ENCODE measurements around the gene TM4SF18. TPM values are rescaled to one million over a fixed set of nuclear protein-coding genes. Genes with fewer than 3 reads are reported as not detected.
A peak's percentile ranks its signal among the peaks of the same experiment; 100 is the strongest.
"Not testable (repeated sequence)": the region's sequence is repeated elsewhere in the genome, so short reads cannot be mapped to it uniquely, and the experiment has no call there.

Gene TM4SF18
- total RNA-seq, 1 donor from 2014 or later: 16.6 TPM

DNA sequence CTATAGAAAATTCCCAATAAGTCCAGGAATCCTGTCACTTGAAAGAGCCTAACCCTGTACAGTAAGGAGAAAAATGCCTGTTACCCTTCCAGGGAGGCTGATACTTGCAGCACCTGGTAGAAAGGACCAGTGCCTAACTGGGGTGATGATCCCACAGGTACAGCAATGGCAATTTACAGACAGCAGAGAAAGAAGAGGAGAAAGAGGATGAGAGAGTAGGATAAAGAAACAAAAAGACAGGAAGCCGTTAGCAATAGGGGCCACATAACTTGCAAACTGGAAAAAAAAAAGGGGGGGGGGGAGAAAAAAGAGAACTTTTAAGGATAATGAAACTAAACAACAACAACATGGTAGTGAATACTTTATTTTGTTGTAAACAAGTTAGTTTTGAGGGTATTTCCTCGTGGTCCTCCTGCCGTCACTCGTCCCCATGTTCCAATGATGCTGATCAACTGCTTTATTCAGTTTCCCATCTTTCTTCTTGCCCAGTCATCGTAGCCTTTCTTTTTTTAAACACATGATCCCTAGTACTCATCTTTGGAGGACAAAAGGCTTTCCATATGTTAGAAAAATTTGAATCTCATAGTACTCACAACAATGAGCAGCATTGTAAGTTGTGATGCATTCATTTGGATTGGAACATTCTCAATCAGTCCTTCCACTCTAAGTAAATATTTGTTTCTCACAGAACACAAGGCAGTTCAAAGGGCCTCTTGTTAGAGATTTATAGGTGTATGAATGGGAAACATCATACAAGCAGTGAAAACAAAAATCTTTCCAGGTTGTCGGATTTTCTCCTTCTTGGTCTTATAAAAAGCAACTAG lies 35.5 kb upstream of the TM4SF18 start:
- DNase-seq: no peak

DNA sequence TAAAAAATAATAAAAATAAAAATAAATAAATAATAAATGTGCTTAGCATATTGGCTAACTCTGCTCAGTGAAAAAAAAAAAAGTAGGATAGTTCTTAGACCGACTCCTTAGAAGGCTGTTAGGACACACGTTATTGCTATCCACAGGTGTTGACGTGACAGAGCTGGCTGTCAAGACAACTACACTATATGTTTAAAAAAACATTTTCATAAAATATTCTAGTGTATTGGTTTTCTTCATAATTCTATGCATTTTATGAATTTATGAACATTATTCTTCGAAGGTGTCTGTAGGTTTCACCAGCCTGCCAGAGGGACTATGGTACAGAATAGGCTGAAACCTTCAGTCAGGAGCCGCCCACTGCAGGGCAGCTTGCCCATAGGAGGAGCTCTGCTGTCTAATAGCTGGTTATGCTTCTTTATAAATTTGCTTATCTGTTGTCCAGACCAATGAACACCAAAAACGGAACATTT lies 34.8 kb upstream of the TM4SF18 start:
- no peak for DNase-seq

DNA sequence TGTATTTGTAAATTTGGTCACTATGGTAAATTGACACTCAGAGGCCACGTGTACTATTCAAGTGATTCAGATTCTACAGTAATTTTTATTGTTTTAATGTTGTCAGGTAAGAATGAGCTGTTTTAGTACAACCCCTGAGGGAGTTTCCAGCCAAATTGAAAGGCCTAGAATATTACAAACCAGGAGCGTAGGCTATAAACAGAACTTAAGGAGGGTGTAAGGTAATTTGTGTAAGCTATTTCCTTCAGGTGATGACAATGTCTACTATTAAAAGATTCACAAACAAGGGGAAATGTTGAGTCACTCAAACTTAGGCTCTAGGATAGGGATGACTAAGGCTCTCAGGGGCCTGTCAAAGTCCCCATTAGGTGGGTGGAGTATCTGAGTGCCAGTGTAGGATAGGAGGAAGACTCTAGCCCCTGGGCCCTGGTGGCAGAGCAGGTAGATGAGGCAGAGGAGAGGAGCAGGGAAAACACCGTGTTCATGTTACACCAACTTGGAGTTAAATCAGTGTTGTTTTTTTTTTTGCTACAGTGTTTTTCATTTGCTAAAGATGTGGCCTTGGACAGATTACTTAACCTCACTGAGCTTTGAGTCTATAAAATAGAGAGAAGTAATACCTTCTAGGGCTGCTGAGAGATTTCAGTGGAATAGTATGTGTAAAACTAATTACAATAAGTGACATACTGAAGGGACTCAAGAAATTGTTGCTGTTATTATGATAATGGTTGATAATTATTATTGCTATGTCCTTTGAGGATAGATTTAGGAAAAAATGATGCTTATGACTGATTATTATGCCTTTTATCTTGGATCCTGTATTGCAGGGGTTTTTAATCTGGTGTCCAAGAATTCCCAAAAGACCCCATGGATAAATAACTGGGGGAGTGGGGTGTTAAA lies 33.8 kb upstream of the TM4SF18 start:
- no peak for DNase-seq

DNA sequence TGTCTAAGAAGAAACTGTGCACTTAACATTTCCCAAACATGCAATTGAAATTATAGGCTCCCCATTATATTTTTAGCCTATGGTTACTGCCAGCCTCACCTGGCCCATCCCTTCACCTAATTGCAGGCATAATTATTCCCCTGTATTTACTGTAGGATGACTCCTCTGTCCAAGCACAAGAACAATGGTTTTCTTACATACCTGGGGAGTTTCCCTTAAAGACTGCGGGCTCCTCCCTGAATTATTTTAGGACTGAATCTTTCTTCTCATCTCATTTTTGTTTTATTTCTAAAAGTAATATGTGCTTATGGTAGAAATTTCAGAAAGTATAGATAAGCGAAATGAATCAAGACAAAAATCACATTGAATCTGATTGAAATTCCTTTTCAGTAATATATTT lies 32.6 kb upstream of the TM4SF18 start:
- DNase-seq: no peak

DNA sequence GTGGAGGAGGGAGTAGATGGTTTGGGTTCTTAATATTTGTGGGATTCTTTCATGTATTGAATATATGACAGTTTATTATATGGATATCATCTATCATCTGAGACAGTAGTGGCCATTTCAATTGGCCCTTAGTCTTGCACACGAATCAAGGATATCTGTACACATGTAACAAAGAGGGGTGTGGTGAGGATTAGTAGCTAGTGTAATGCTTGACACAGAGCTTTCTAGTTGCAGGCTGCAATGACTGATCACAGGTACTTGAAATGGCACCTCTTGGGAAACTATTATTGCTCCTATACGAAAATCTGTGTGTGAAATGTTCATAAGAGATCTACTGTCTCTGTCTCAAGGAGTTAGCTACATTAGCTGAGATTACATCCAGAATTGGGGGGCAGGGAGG lies 31.2 kb upstream of the TM4SF18 start:
- no peak for DNase-seq

DNA sequence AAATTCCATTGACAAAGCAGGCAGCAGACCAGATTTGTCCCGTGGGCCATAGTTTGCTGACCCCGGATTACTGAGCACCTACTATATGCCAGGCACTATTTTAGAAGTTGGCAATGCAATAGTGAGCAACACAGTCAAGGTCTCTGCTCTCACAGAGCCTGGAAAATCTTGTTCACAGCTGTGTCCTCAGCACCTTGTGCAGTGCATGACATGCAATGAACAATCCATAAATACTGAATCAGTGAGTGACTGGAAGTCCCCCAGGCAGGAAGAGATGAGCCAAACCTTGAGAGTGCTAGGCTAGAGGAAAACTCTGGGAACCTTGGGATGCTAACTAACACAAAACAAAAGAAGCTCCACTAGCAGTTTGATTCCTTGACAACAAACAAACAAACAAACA lies 29.6 kb upstream of the TM4SF18 start:
- DNase-seq: no peak

DNA sequence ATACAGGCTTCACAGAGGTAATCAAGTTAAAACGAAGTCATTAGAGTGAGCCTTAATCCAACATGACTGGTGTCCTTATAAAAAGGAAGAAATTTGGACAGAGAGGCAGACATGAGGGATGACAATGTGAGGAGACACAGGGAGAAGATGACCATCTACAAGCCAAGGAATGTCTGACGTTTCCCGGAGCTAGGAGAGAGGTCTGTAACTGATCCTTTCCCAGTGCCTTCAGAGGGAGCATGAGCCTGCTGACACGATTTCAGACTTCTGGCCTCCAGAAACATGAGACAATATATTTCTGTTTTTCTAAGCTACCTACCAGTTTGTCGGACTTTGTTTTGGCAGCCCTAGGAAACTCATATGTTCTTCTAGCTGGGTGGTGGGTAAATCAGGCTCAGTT lies 28.9 kb upstream of the TM4SF18 start:
- DNase-seq: no peak

DNA sequence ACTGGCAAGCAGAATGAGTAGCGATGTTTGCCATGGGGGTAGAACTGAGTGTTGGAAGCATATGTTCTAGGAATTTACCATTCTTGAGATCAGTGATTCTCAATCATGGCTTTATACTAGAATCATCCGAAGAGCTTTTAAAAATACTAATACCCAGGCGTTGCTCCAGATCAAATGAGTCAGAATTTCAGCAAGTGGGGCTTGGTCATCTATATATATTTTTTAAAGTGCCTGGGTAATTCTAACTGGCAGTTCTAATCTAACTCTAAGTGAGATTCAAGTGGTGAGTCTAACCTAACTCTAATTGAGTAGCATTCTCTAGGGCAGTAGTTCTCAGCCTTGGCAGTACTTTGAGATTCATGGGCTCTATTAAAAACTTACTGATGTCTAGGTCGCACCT lies 23.2 kb upstream of the TM4SF18 start:
- no peak for DNase-seq

DNA sequence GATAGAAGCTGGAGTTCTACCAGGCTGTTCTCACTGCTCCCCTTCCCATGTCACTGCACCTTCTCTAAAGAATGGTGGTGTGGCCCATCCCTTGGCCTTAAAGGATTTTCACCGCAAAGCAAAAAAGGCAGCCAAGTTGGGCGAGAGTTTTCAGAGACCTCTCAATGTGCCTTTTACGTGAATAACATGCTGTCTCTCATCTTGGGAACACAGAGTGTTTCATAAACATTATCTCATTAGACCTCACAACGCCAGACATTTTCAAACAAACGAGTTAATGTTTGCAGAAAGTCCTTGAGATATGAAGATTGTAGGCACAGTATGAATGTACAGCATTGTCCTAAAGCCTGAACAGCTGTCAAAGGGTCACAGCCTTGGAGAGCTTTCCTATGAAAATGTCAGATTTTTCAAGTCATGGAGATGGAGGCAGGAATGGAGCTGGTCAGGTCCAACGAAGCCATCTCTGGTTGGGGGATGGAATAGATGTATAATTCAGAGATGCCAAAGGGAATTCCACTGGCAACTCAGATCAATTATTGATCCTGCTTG lies 22.7 kb upstream of the TM4SF18 start:
- DNase-seq: no peak

DNA sequence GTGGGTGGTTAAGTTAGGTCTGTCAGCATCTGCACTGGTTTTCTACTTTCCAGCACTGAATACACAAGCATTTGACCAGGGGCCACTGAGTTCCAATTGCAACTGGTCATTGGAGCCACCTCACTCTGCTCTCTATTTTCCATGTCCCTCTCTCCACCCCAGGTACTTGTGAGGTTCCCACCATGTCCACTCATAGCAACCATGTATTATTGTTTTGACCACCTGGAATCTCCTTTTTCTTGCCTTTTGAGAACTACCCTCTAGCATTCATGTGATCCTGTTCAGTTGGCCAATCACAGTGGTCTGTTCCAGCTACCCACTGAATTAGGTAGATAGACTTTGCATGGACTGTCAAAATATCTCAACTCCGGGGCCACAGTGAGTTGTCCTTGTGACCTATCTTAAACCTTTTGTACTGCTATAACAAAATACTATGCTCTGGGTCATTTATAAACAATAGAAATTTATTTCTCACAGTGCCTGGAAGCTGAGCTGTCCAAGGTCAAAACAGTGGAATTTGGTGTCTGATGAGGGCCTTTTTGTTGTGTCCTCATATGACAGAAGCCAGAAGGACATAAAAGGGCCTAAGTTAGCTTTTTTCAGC lies 20.2 kb upstream of the TM4SF18 start:
- DNase-seq: no peak

DNA sequence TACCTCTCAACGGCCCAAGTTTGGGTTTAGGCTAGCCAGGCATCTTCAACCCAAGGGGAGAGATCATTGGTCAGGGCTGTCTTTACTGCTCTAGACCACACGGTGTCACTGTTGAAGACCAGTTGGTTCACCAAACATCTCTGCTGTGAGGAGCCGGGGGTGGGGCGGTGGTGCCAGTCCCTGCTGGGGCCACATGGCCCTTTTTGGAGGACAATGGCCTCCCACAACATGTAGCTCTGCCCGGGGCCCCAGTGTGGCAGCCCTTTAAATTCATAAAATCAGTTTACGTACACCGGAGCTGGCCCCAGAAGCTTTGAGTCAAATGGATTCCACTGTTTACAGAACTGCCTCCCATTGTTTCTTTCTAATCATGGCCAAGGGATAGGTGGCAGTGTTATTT lies 19.1 kb upstream of the TM4SF18 start:
- DNase-seq: no peak

DNA sequence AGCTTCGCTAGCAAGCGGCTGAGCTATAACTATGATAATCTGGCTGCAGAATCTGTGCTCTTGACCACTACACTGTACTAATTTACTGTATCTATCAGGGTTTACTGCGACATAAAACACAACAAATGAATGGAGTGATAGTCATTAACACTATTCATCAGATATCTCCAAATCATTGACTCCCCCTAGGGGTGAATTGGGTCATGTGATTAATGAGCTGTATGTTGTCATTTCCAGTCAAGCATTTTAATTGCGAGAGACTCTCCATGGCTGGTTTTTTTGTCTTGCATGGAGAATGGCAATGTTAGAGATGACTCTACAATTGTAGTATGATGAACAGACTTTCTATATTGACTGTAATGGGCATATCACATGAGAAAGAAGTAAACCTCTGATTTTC lies 10.5 kb upstream of the TM4SF18 start:
- no peak for DNase-seq

DNA sequence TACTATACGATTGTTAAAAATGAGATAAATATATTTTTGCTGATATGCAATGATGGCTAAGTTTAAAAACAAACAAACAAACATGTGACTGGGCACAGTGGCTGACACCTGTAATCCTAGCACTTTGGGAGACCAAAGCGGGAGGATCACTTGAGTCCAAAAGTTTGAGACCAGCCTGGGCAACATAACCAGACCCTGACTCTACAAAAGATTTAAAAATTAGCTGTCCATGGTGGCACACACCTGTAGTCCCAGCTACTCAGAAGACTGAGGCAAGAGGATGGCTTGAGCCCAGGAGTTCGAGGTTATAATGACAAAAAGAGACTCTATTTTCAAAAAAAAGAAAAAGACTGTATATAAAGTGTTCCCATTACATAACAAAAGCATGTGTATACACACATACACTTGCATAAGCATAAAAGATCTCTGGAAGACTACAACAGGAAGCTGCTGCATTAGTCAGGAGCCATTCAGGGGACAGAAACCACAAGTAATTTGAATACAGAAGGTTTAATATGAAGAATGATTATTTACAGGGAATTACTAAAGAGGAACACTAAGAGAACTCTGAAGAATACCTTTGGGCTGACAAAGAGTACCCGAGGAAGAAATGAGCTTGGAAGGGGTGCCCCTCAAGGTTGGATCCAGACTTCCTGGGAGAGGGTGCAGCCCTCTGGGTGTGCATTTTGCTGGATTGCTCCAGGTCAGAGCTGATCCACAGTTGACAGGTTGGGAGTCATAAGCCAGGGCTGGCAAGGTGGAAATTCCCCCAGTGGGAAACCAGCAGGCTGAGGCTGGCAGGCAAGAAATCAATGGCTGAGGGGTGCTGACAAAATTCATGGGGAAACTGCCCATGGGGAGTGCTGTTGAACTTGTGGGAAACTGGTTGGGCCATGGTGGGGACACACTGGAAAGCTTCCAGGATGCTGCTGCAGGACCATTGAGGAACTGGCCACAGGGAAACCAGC lies 9.3 kb upstream of the TM4SF18 start:
- no peak for DNase-seq

DNA sequence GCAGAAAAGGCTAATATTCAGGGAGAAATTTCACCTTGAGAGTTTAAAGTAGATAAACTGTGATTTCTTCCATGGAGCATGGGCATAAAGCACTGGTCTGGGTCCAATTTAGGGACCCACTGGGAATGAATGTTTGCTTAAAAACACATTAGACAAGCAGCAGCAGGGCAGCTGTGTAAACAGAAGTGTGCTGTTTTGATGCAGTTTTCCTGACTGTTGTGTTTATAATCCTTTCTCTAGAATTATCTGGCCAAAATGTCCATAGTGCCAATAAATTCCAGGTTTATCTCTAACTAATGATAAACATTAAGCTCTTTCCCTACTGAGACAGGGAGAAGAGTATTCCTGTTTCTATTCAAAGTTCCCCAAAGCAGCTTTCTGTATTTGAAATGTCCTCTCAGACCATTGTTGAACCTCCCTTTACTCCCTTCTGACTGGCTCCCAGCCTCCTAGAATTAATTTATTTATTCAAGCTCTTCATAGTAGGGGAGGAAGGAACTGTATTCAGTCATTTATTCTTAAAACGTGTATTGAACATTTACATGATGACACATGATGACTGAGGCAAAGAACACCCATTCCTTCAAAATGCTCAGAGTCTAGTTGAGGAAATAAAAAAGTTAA lies 7.0 kb upstream of the TM4SF18 start:
- no peak for DNase-seq

DNA sequence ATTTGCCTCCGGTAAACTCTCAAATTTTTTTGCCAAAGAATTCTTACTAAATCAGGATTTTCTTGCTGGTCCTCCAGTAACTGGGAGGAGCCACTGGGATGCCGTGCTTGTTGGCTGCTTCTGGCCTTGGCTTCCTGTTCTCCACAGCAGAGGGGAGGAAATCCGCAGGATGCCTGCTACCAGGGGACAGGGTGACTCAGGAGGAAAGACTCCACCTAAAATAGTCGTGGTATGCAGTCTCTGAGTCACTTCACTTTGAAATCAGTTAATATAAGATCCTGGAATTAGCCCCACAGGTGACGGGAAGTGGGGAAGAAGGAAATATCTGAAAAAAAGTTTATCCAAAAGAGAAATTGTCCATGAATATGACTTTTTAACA lies 6.5 kb upstream of the TM4SF18 start:
- DNase-seq: peak; percentile 49

DNA sequence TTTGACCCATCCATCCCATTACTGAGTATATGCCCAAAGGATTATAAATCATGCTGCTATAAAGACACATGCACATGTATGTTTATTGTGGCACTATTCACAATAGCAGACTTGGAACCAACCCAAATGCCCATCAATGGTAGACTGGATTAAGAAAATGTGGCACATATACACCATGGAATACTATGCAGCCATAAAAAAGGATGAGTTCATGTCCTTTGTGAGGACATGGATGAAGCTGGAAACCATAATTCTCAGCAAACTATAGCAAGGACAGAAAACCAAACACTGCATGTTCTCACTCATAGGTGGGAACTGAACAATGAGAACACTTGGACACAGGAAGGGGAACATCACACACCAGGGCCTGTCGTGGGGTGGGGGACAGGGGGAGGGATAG lies 4.0 kb upstream of the TM4SF18 start:
- DNase-seq: not testable (repeated sequence)

DNA sequence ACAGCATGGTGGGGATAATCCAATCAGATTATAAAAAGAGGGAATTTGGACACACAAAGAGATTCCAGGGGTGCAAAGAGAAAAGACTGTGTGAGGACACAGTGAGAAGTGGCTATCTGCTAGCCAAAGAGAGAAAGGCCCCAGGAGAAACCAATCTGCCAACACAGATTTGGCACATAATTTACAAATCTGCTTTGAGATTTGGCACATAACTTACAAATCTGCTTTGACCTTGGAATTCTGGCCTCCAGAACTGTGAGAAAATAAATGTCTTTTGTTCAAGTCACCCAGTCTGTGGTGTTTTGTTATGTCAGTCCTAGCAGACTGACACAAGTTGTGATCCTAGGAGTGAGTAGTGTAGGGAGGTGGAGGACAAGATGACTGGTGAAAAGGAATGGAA lies 3.5 kb upstream of the TM4SF18 start:
- DNase-seq: no peak

DNA sequence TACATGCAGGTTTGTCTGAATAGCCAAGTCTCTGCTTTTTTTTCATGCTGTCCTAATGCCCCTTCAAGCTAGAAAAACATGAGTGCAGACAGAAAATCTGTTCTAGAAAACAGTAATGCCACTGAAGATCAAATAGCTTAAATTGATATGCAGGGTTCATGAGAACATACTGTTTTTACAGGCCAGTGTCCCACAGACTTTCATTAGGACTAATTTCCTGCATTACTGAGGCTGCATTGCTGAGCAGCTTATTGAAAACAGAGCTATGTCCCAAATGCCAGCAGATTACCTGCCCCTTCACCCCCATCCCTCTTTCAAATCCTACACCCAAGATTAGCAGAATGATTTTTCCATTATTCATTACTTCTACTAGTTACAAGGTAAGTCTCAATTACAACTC lies 665 bp downstream of the TM4SF18 start:
- no peak for DNase-seq

DNA sequence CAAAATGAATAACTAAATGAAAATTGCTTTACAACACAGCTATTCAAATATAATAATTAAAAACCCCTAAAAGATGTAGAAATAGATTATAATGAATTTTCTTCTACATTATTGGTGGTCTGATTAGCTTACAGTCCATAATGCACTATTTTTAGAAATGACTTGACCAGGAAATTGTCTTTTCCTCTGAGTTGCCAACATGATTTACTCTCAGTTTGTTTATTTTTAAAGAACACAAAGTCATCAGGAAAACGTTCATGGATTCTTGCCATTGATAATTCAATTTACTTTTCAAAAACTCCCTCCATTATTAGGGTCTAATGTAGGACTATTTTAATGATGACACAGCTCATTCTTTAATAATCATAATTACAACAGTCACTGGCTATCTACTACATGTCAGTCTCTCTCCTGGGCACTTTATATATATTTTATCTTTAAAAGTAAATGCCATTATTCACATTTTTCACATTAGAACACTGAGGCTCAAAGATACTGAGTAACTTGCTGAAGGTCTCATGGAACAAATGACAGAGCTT lies 1.1 kb downstream of the TM4SF18 start:
- DNase-seq: no peak

DNA sequence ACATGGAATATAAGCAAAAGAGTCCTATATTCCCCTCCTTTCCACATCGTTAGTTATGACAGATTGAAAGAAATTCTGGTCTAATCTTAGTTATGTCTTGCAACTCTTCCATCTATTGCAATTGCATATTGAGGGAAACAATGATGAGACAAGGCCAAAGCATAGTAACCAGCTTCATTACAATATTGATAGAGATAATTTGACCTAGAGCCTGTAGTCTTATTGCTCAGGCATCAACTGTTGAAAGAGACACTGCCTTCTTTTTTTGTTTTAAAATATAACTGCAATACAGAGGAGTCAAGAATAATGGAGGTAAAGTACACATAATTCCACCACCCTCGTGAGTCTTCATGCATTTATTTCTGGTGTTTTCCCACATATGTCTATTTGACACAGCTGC lies 2.0 kb downstream of the TM4SF18 start:
- no peak for DNase-seq
